ENCODE results near the gene NAIF1. TPM values are rescaled to one million over a fixed set of nuclear protein-coding genes. Genes with fewer than 3 reads are reported as not detected.
A peak's percentile ranks its signal among the peaks of the same experiment; 100 is the strongest.
"Not testable (repeated sequence)": the region's sequence is repeated elsewhere in the genome, so short reads cannot be mapped to it uniquely, and the experiment has no call there.

The NAIF1 gene
- total RNA-seq, 2 donors from 2014 or later = 9.0 to 15.0 TPM

DNA sequence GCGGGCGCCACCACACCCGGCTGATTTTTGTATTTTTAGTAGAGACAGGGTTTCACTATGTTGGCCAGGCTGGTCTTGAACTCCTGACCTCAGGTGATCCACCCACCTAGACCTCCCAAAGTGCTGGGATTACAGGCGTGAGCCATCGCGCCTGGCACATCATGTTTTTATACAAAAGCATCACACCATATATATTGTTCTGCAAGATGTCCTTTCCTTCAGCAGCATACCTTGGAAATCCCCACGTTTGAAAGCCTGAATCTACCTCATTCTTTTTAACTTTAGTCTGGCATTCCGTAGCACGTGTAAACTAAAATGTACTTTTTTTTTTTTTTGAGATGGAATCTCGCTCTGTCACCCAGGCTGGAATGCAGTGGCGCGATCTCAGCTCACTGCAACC is 43.4 kb downstream of the NAIF1 start:
- H3K27ac Mint-ChIP-seq; H3K27me3 Mint-ChIP-seq; H3K36me3 Mint-ChIP-seq (ENCODE audit: low read depth); H3K9me3 Mint-ChIP-seq; ATAC-seq (replicated peaks): not testable (repeated sequence)
- H3K4me1 Mint-ChIP-seq = peaks cover 41% of the 10 kb centered on the region
- peak overlapping the region; percentile 32 for H3K4me3 Mint-ChIP-seq

DNA sequence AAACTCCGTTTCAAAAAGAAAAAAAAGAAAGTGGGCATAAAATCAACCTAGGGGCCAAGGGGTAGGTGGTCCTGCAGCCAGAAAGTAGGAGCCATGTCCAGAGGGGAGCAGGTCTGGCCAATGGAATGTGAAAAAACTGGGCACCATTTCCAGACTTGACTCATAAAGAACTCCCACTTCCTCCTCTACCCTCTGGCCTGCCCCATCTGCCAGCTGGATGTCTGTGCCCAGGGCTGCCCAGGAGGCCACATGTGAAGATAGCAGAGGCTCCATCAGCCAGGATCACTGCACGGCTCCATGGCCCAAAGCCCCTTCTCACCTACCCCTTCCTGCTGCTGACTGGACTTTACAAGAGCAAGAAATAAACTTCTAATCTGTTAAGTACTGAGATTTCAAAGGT is 44.2 kb downstream of the NAIF1 start:
- H3K36me3 Mint-ChIP-seq (ENCODE audit: low read depth) = peaks cover 6% of the 10 kb centered on the region
- H3K9me3 Mint-ChIP-seq = no peaks in the 10 kb centered on the region
- ATAC-seq (replicated peaks) = no peak
- peaks cover 41% of the 10 kb centered on the region for H3K4me1 Mint-ChIP-seq
- no peaks in the 10 kb centered on the region for H3K27me3 Mint-ChIP-seq
- no peak overlapping the region for H3K4me3 Mint-ChIP-seq
- no peak overlapping the region for H3K27ac Mint-ChIP-seq

DNA sequence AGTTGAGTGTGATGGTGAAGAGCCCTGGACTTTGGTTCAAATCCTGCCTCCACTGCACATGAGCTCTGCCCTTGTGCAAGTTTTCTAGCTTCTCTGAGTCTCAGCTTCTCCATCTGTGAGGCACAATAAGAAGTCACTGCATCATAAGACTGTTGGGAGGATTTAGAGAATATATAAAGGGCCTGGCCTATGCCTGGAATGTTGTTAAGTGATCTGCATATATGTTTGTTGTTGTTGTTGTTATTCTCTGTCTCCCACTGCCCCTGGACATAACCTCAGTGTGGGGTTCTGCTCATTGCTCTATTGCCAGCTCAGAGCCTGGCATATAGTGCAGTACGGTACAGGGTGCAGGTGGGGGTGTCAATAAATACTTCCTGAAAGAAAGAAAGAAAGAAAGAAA is 46.0 kb downstream of the NAIF1 start:
- Mint-ChIP-seq H3K4me3 (no peak overlapping the region), H3K9me3 (no peaks in the 10 kb centered on the region), H3K27me3 (no peaks in the 10 kb centered on the region), H3K4me1 (peaks cover 28% of the 10 kb centered on the region), H3K27ac (peak overlapping the region; percentile 2), H3K36me3 (ENCODE audit: low read depth) (no peaks in the 10 kb centered on the region)
- ATAC-seq (replicated peaks) = no peak

- no peaks in the 10 kb centered on the region for H3K36me3 Mint-ChIP-seq (ENCODE audit: low read depth)
- H3K27ac Mint-ChIP-seq = peak overlapping the region; percentile 2
- no peaks in the 10 kb centered on the region for H3K27me3 Mint-ChIP-seq
- peaks cover 24% of the 10 kb centered on the region for H3K4me1 Mint-ChIP-seq
- H3K9me3 Mint-ChIP-seq = no peaks in the 10 kb centered on the region
- ATAC-seq (replicated peaks) = no peak
- no peak overlapping the region for H3K4me3 Mint-ChIP-seq
Observed at GRCh38 chr9:128020692-128021091, 46.4 kb downstream of the NAIF1 start.

GRCh38 chr9:128015696-128016095 is 51.4 kb downstream of the NAIF1 start:
- Mint-ChIP-seq H3K4me1 (peaks cover 2% of the 10 kb centered on the region), H3K27me3 (no peaks in the 10 kb centered on the region), H3K27ac (no peak overlapping the region), H3K9me3 (no peaks in the 10 kb centered on the region), H3K36me3 (ENCODE audit: low read depth) (no peaks in the 10 kb centered on the region), H3K4me3 (no peak overlapping the region)
- ATAC-seq (replicated peaks) = no peak

Other genes starting within 250 kb of the NAIF1 start
- gene ENG, start 212.7 kb downstream of the NAIF1 start, total RNA-seq = 10 to 100 TPM in 1 of 2 donors, 1 to 10 TPM in 1; 10.0 to 18.7 TPM
- 10 to 100 TPM; 23.2 to 79.0 TPM for gene AK1, start 189.6 kb downstream of the NAIF1 start, total RNA-seq
- 100 to 1,000 TPM in 1 of 2 donors, 10 to 100 TPM in 1; 61.7 to 124 TPM for gene ST6GALNAC6, start 167.7 kb downstream of the NAIF1 start, total RNA-seq
- gene ST6GALNAC4, start 150.3 kb downstream of the NAIF1 start, total RNA-seq = 10 to 100 TPM; 19.6 to 19.8 TPM
- 1 to 10 TPM; 2.6 to 3.7 TPM for gene PIP5KL1, start 136.5 kb downstream of the NAIF1 start, total RNA-seq
- gene DPM2, start 129.5 kb downstream of the NAIF1 start, total RNA-seq = 10 to 100 TPM; 29.4 to 54.5 TPM
- gene EEIG1, start 86.3 kb downstream of the NAIF1 start, total RNA-seq = 10 to 100 TPM; 29.6 to 37.8 TPM
- 10 to 100 TPM; 10.8 to 12.7 TPM for gene SLC25A25, start 912 bp upstream of the NAIF1 start, total RNA-seq
- gene PTGES2, start 60.4 kb upstream of the NAIF1 start, total RNA-seq = 10 to 100 TPM; 15.3 to 32.3 TPM
- gene LCN2, start 82.1 kb upstream of the NAIF1 start, total RNA-seq = not detected
- 10 to 100 TPM; 65.7 to 71.9 TPM for gene BBLN, start 92.9 kb upstream of the NAIF1 start, total RNA-seq
- 100 to 1,000 TPM; 113 to 123 TPM for gene CIZ1, start 124.3 kb upstream of the NAIF1 start, total RNA-seq
- 1 to 10 TPM in 1 of 2 donors, under 1 TPM in 1; 0.84 to 9.2 TPM for gene DNM1, start 136.1 kb upstream of the NAIF1 start, total RNA-seq
- 10 to 100 TPM; 31.2 to 60.0 TPM for gene GOLGA2, start 208.7 kb upstream of the NAIF1 start, total RNA-seq
- 10 to 100 TPM; 12.1 to 14.9 TPM for gene SWI5, start 209.0 kb upstream of the NAIF1 start, total RNA-seq

Data from activated T-helper 17 cell treated with anti-CD3 and anti-CD28 coated beads, Interleukin-2, amount 50 U/mL, for 72 hours (primary cell).